Ramos (cell line): Measurements from ENCODE around the gene PHLDA3.
"Not testable (repeated sequence)": the region's sequence is repeated elsewhere in the genome, so short reads cannot be mapped to it uniquely, and the experiment has no call there.

Experiments
- in situ Hi-C: fragments of 300-500 bp; cut with MboI; formaldehyde crosslinking; loops from one replicate; pipeline ENCODE4 v1.14.3; 2022; ENCODE audit warnings: low sequenced_read_pairs; ENCODE audit not compliant: unreplicated experiment

The PHLDA3 gene

GRCh38 chr1:201504799-201505502 lies 36.0 kb upstream of the PHLDA3 start:
- in situ Hi-C loops = no loop called here

- in situ Hi-C loops = no loop called here
These were observed 35.2 kb upstream of the PHLDA3 start for GRCh38 chr1:201504179-201504631.

GRCh38 chr1:201503397-201504176 lies 34.6 kb upstream of the PHLDA3 start:
- in situ Hi-C loops = no loop called here

GRCh38 chr1:201502511-201502857 lies 33.5 kb upstream of the PHLDA3 start:
- in situ Hi-C loops = no loop called here

GRCh38 chr1:201501812-201502510 lies 33.0 kb upstream of the PHLDA3 start:
- in situ Hi-C loops = no loop called here

- in situ Hi-C loops = no loop called here
These were observed 32.2 kb upstream of the PHLDA3 start for GRCh38 chr1:201501144-201501543.

- in situ Hi-C loops = no loop called here
These were observed 31.7 kb upstream of the PHLDA3 start for GRCh38 chr1:201500670-201501120.

GRCh38 chr1:201499795-201500669 lies 31.0 kb upstream of the PHLDA3 start:
- in situ Hi-C loops = no loop called here

- in situ Hi-C loops = no loop called here
These were observed 30.2 kb upstream of the PHLDA3 start for GRCh38 chr1:201499191-201499590.

GRCh38 chr1:201498621-201499020 lies 29.6 kb upstream of the PHLDA3 start:
- in situ Hi-C loops = no loop called here

GRCh38 chr1:201497935-201498509 lies 29.0 kb upstream of the PHLDA3 start:
- in situ Hi-C loops = no loop called here

- in situ Hi-C loops = no loop called here
These were observed 27.3 kb upstream of the PHLDA3 start for GRCh38 chr1:201496296-201496690.

- in situ Hi-C loops = no loop called here
These were observed 26.7 kb upstream of the PHLDA3 start for GRCh38 chr1:201495551-201496295.

GRCh38 chr1:201493757-201494617 lies 25.0 kb upstream of the PHLDA3 start:
- in situ Hi-C loops = no loop called here

GRCh38 chr1:201493026-201493656 lies 24.2 kb upstream of the PHLDA3 start:
- in situ Hi-C loops = not testable (repeated sequence)

- in situ Hi-C loops = no loop called here
These were observed 23.0 kb upstream of the PHLDA3 start for GRCh38 chr1:201491896-201492511.

- in situ Hi-C loops = no loop called here
These were observed 21.7 kb upstream of the PHLDA3 start for GRCh38 chr1:201490708-201491131.
